Epithelial cell of proximal tubule (primary cell): ENCODE data around the gene MAGI1. TPM values are rescaled to one million over a fixed set of nuclear protein-coding genes. Genes with fewer than 3 reads are reported as not detected.

Source experiments
- DNase-seq: peaks from one replicate; pipeline ENCODE4 v3.0.0-alpha.2; 2011; ENCODE audit warnings: low read depth
- H3K4me3 ChIP-seq: 2 replicates; pipeline ENCODE4 v1.5.1; 2011; ENCODE audit warnings: low read depth, mild to moderate bottlenecking, low read length
- CTCF ChIP-seq: conservative IDR thresholded peaks from 2 replicates; pipeline ENCODE4 v1.5.1; 2012; ENCODE audit warnings: low read depth, mild to moderate bottlenecking, low read length
- total RNA-seq: library from RNA; depleted of rRNA; stranded (reverse); fragments of >200 nt; gene quantifications from 2 replicates; pipeline ENCODE4 v1.2.3, GENCODE V29; 2015

MAGI1 gene
- total RNA-seq, 1 donor from 2014 or later: 9.6 TPM

GRCh38 chr3:65814845-65815578 is 223.7 kb downstream of the MAGI1 start:
- no peak overlapping the region for H3K4me3 ChIP-seq
- TF ChIP-seq CTCF: no peak
- no peak for DNase-seq

GRCh38 chr3:65811892-65812291 is 226.8 kb downstream of the MAGI1 start:
- TF ChIP-seq CTCF: no peak
- DNase-seq: no peak

DNA sequence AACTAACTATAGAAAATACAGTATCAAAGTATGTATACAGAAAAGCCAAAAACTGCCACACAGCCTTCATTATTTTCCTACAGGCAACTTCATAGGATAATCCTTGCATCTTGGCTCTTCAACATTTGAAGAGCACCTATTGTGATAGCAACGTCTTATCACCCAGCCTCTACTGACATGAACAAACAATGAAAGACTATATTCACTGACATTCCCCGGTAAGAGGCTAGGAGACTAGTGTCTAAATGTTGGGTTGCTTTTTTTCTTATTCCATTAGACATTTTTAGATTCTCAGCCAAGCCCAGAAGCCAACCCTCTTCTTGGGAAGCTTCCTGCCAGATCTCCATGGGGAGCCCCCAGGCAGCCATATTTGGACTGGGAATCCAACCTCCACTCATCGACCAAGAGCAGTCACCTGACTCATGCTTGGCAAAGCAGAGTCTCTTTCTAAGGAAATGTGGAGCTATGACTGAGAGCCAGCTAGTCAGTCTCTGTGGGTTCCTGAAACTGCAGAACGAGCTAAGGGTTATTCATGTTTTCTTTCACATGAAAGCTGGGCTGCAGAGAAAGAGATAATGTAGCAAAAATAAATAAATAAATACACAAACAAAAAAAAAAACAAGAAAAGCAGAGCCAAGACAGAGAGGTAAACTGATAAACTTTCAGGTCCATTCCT is 227.5 kb downstream of the MAGI1 start:
- no peak for TF ChIP-seq CTCF
- no peak overlapping the region for H3K4me3 ChIP-seq
- DNase-seq: no peak

More at GRCh38 chr3:65811892-65812291, 226.8 kb downstream of the MAGI1 start:
- H3K4me3 ChIP-seq: no peak overlapping the region

DNA sequence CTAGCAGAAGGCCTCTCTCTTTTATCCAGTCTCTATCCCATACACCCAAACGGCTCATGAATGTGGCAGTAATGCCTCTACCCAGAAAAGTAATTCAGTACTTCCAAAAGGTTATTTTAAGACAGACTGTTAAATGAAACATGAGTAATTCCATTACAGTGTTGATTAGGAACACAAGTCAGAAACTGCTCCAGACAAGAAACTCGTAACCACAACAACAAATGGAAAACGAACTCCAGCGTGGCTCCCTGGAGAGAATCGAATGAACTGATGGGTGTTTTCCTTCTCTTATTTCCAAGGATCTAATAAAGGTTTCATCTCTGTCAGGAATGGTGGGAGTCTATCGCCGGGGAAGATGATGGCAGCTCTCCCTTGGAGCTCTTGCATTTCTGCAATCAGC is 228.4 kb downstream of the MAGI1 start:
- no peak for DNase-seq
- no peak for TF ChIP-seq CTCF
- no peak overlapping the region for H3K4me3 ChIP-seq

- DNase-seq: no peak
- TF ChIP-seq CTCF: no peak
- no peak overlapping the region for H3K4me3 ChIP-seq
Measured at GRCh38 chr3:65809641-65810150, 229.0 kb downstream of the MAGI1 start.

DNA sequence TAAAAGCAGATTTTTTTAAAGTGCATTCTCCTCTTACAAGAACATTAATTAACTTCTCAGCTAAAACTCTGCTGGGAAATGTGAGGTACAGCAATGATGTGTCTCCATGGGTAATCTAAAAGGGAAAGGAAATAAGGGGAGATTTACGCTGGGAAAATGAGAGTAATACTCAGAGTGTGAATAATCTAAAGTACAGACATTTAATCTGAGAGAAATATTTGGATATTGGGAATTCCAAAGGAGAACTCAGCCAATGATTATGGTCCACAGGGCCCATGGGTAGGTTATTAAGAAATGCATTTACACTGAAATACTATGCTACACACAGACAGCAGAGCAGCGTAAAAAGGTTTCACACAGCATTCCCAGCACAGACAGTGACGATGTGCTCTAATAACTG is 229.9 kb downstream of the MAGI1 start:
- TF ChIP-seq CTCF: no peak
- no peak overlapping the region for H3K4me3 ChIP-seq
- DNase-seq: no peak
